Activated naive CD4-positive, alpha-beta T cell treated with anti-CD3 and anti-CD28 coated beads, Interleukin-2, amount 50 U/mL, for 16 hours (primary cell): ENCODE results near the gene ZMPSTE24.
"Not testable (repeated sequence)": the region's sequence is repeated elsewhere in the genome, so short reads cannot be mapped to it uniquely, and the experiment has no call there.

Source experiments
- DNase-seq: peaks from one replicate; pipeline ENCODE4 v3.0.0-alpha.2; 2020

The ZMPSTE24 gene

GRCh38 chr1:40331403-40331802 is 73.4 kb downstream of the ZMPSTE24 start:
- DNase-seq, result not testable (repeated sequence)

- DNase-seq, result no peak
These were observed 74.7 kb downstream of the ZMPSTE24 start for GRCh38 chr1:40332695-40333094.

- DNase-seq, result no peak
These were observed 79.4 kb downstream of the ZMPSTE24 start for GRCh38 chr1:40337443-40337842.

- peak; percentile 89 for DNase-seq
These were observed 80.8 kb downstream of the ZMPSTE24 start for GRCh38 chr1:40338745-40339419.

- DNase-seq, result no peak
These were observed 81.6 kb downstream of the ZMPSTE24 start for GRCh38 chr1:40339420-40340323.

- no peak for DNase-seq
These were observed 83.7 kb downstream of the ZMPSTE24 start for GRCh38 chr1:40341491-40342380.

GRCh38 chr1:40342381-40342717 is 84.3 kb downstream of the ZMPSTE24 start:
- not testable (repeated sequence) for DNase-seq
